ENCODE results near the gene KCTD18. TPM values are rescaled to one million over a fixed set of nuclear protein-coding genes. Genes with fewer than 3 reads are reported as not detected.

Gene KCTD18
- total and polyA plus RNA-seq, 2 of the 8 experiments (the other 6 are each of a cell fraction or from before 2014, with no cell fraction given): 1.6 to 3.1 TPM

DNA sequence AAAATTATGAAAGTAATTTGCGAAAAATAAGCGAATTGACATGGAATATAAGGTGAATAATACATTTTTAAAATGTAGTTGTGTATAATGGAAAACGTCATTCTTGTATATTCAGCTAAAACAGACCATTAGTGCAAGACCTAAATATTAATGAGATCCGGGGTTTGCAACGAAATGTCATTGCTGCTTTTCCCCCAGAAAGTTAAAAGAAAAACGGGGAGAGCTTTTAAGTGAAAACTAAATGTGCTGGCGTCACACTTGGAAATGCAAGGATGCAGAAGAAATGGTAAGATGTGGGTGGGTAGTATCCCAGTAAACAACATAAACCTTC lies 15.6 kb upstream of the KCTD18 start:
- 0 out of 2 replicates have a peak, but pooled peaks cover 2% of the 10 kb centered on the region for H3K79me1 ChIP-seq (ENCODE audit: low read depth, low read length)
- H3K14ac ChIP-seq (ENCODE audit: insufficient read length): no peak overlapping the region
- no peak overlapping the region for H2BK120ac ChIP-seq (replicated peaks; ENCODE audit: low read depth, low read length)
- H3K4me2 ChIP-seq (ENCODE audit: insufficient read depth in 1 of 2, low read depth in 2 of 2, low read length in 2 of 2): peak overlapping the region; percentile 82 to 93
- no peak overlapping the region for H2BK12ac ChIP-seq (ENCODE audit: low read depth, low read length)
- no peak overlapping the region for H3K4ac ChIP-seq (replicated peaks; ENCODE audit: insufficient read length, low read depth, low read length)
- H2BK5ac ChIP-seq (ENCODE audit: low read depth, low read length): no peak overlapping the region
- no peaks in the 10 kb centered on the region for H3K36me3 ChIP-seq (ENCODE audit: control insufficient read depth in 2 of 4, insufficient read depth in 4 of 4, low read length in 3 of 4)
- POLR2A ChIA-PET (ENCODE audit: partially characterized antibody): interaction anchor here (0.6 to 2.5 kb wide), 5 partner anchors 13 to 544 kb away, joined by 3 to 6 read pairs (median 4); partner anchors contain the start of genes CLK1 and KCTD18
- CTCF ChIA-PET (ENCODE audit: partially characterized antibody): interaction anchor here (1.1 to 2.1 kb wide), 4 partner anchors 15 to 552 kb away, joined by 3 to 10 read pairs (median 4); no protein-coding TSS in a partner anchor
- H2AK5ac ChIP-seq (ENCODE audit: low read depth, low read length): no peak overlapping the region
- H4K20me1 ChIP-seq (replicated peaks in 1 of 2; ENCODE audit: control insufficient read depth in 1 of 2, insufficient read depth in 2 of 2, low read length in 2 of 2): peaks cover 0 to 3% of the 10 kb centered on the region in 2 experiments
- H3K4me3 ChIP-seq (ENCODE audit: extremely low read depth in 1 of 4, insufficient read depth in 2 of 4, low read depth in 3 of 4, low read length in 4 of 4): peak overlapping the region; percentile 68 to 82 (median 80)
- H3K27me3 ChIP-seq (replicated peaks in 1 of 4; ENCODE audit: control insufficient read depth in 3 of 4, extremely low read depth in 1 of 4, insufficient read depth in 3 of 4, low read length in 3 of 4): peaks cover 0 to 5% (median 1%) of the 10 kb centered on the region in 4 experiments; a peak in 3 of 7 replicates
- no peak overlapping the region for H4K8ac ChIP-seq (ENCODE audit: extremely low read depth, insufficient read depth, low read length)
- FAIRE-seq (no peak), DNase-seq (ENCODE audit: low read depth in 1 of 2, low spot score in 2 of 2) (no peak)
- WGBS, 2 experiments (ENCODE audit: extremely low coverage in 1 of 2, insufficient coverage in 1 of 2, insufficient read length in 1 of 2, insufficient replicate concordance in 2 of 2, low coverage in 1 of 2, low lambda C conversion rate in 2 of 2, missing lambda C conversion rate in 1 of 2): 31% methylated on average over 7 of the region's 7 CpGs; no CpG with 5 or more reads in 1 of the 2 experiments
- H3K27ac ChIP-seq (ENCODE audit: low read depth, low read length): no peak overlapping the region
- H4K91ac ChIP-seq (replicated peaks; ENCODE audit: insufficient read length, low read length): no peak overlapping the region
- H3K9ac ChIP-seq (replicated peaks in 1 of 4; ENCODE audit: extremely low read depth in 1 of 4, low read depth in 3 of 4, low read length in 3 of 4): no peak overlapping the region; a peak in 1 of 7 replicates
- H3K9me3 ChIP-seq (ENCODE audit: insufficient read depth in 2 of 2, low read depth in 1 of 2, low read length in 1 of 2): no peaks in the 10 kb centered on the region
- H2BK15ac ChIP-seq (ENCODE audit: low read length): no peak overlapping the region
- H3K23me2 ChIP-seq (ENCODE audit: low read depth, low read length): peaks cover 7% of the 10 kb centered on the region
- no peak overlapping the region for H3K18ac ChIP-seq (ENCODE audit: extremely low read depth, low read length)
- H2AFZ ChIP-seq (ENCODE audit: low read length): peak overlapping the region; percentile 97
- no peak overlapping the region for H3K56ac ChIP-seq (replicated peaks; ENCODE audit: insufficient read length, low read depth, low read length)
- no peak overlapping the region for H3K23ac ChIP-seq (ENCODE audit: insufficient read length)
- peaks cover 0 to 40% of the 10 kb centered on the region in 2 experiments; a peak in 2 of 4 replicates for H3K79me2 ChIP-seq (ENCODE audit: control insufficient read depth in 1 of 2, insufficient read depth in 2 of 2, low read length in 2 of 2)
- no peak overlapping the region for H2BK20ac ChIP-seq (ENCODE audit: low read length)
- H4K5ac ChIP-seq (ENCODE audit: insufficient read length, low read depth, low read length): no peak overlapping the region
- H3K4me1 ChIP-seq (replicated peaks in 1 of 4; ENCODE audit: control insufficient read depth in 3 of 4, insufficient read depth in 4 of 4, low read length in 3 of 4): peaks cover 0 to 3% (median 1%) of the 10 kb centered on the region in 4 experiments; a peak in 5 of 7 replicates
- no peak for TF ChIP-seq EZH2 (IDR thresholded peaks at IDR 0.05; ENCODE audit: low read depth, low read length, severe bottlenecking)
- TF ChIP-seq SP4 (IDR thresholded peaks at IDR 0.05; ENCODE audit: low read length): no peak
- no peak for TF ChIP-seq KDM4A (IDR thresholded peaks at IDR 0.05; ENCODE audit: low read depth, low read length, severe bottlenecking)
- no peak for TF ChIP-seq TBP (IDR thresholded peaks at IDR 0.05; ENCODE audit: low read depth, low read length)
- no peak for TF ChIP-seq TAF1 (IDR thresholded peaks at IDR 0.05; ENCODE audit: low read depth, low read length)
- no peak for TF ChIP-seq NRF1 (IDR thresholded peaks at IDR 0.05; ENCODE audit: low read depth, low read length)
- no peak for TF ChIP-seq RBBP5 (IDR thresholded peaks at IDR 0.05; ENCODE audit: borderline replicate concordance, low read depth, low read length)
- TF ChIP-seq RFX5 (IDR thresholded peaks at IDR 0.05; ENCODE audit: borderline replicate concordance, low read depth, low read length): no peak
- no peak for TF ChIP-seq HDAC2 (IDR thresholded peaks at IDR 0.05; ENCODE audit: borderline replicate concordance in 1 of 2, low read depth in 2 of 2, low read length in 2 of 2)
- TF ChIP-seq ATF3 (IDR thresholded peaks at IDR 0.05; ENCODE audit: insufficient read depth, low read depth, low read length): no peak
- no peak for TF ChIP-seq HDAC6 (IDR thresholded peaks at IDR 0.05; ENCODE audit: low read depth, low read length)
- TF ChIP-seq POLR2AphosphoS5 (IDR thresholded peaks at IDR 0.05; ENCODE audit: low read depth, low read length): no peak
- no peak for TF ChIP-seq MAFK (IDR thresholded peaks at IDR 0.05; ENCODE audit: low read depth, low read length)
- no peak for TF ChIP-seq ASH2L (IDR thresholded peaks at IDR 0.05; ENCODE audit: low read length)
